ENCODE data around the gene AP3B2.
"Not testable (repeated sequence)": the region's sequence is repeated elsewhere in the genome, so short reads cannot be mapped to it uniquely, and the experiment has no call there.

The AP3B2 gene

GRCh38 chr15:82647045-82647834 is 62.4 kb downstream of the AP3B2 start, which contains the start of gene CPEB1:
CPEB1 (minus strand) TSS chr15:82647363; CDS start chr15:82628459, 18,904 bp downstream.
- H3K27me3 ChIP-seq (ENCODE audit: control insufficient read depth in 1 of 2, insufficient read depth in 2 of 2, low read length in 2 of 2), result peaks cover 0 to 23% of the 10 kb centered on the region in 2 donors
- peaks cover 5% of the 10 kb centered on the region for H3K4me1 ChIP-seq (ENCODE audit: insufficient read depth, low read length)
- no peak within 1 kb of the TSS for H3K27ac ChIP-seq (ENCODE audit: low read depth, low read length)
- H3K9ac ChIP-seq (ENCODE audit: low read length), result no peak within 1 kb of the TSS
- H3K9me3 ChIP-seq (ENCODE audit: low read length), result no peaks in the 10 kb centered on the region
- H3K36me3 ChIP-seq (ENCODE audit: insufficient read depth, low read length), result no peaks in the 10 kb centered on the region
- H3K4me3 ChIP-seq (ENCODE audit: low read depth in 1 of 2, low read length in 2 of 2), result peak within 1 kb of the TSS; percentile 55 to 56

- Histone ChIP-seq H3K36me3 (ENCODE audit: insufficient read depth, low read length) (no peaks in the 10 kb centered on the region), H3K9me3 (ENCODE audit: low read length) (no peaks in the 10 kb centered on the region), H3K4me1 (ENCODE audit: insufficient read depth, low read length) (peaks cover 5% of the 10 kb centered on the region), H3K4me3 (ENCODE audit: low read depth in 1 of 2, low read length in 2 of 2) (peak overlapping the region; percentile 55 to 56), H3K9ac (ENCODE audit: low read length) (no peak overlapping the region), H3K27ac (ENCODE audit: low read depth, low read length) (no peak overlapping the region), H3K27me3 (ENCODE audit: control insufficient read depth in 1 of 2, insufficient read depth in 2 of 2, low read length in 2 of 2) (peaks cover 0 to 23% of the 10 kb centered on the region in 2 donors)
Observed at GRCh38 chr15:82646250-82647044, 63.2 kb downstream of the AP3B2 start.

GRCh38 chr15:82644967-82645852 is 64.5 kb downstream of the AP3B2 start:
- not testable (repeated sequence) for H3K9ac ChIP-seq (ENCODE audit: low read length); H3K9me3 ChIP-seq (ENCODE audit: low read length); H3K4me3 ChIP-seq (ENCODE audit: low read depth in 1 of 2, low read length in 2 of 2); H3K27ac ChIP-seq (ENCODE audit: low read depth, low read length); H3K4me1 ChIP-seq (ENCODE audit: insufficient read depth, low read length); H3K36me3 ChIP-seq (ENCODE audit: insufficient read depth, low read length)
- peaks cover 0 to 23% of the 10 kb centered on the region in 2 donors for H3K27me3 ChIP-seq (ENCODE audit: control insufficient read depth in 1 of 2, insufficient read depth in 2 of 2, low read length in 2 of 2)

GRCh38 chr15:82643992-82644391 is 65.7 kb downstream of the AP3B2 start:
- Histone ChIP-seq H3K27ac (ENCODE audit: low read depth, low read length) (no peak overlapping the region), H3K36me3 (ENCODE audit: insufficient read depth, low read length) (no peaks in the 10 kb centered on the region), H3K9me3 (ENCODE audit: low read length) (no peaks in the 10 kb centered on the region), H3K27me3 (ENCODE audit: control insufficient read depth in 1 of 2, insufficient read depth in 2 of 2, low read length in 2 of 2) (peaks cover 0 to 23% of the 10 kb centered on the region in 2 donors), H3K9ac (ENCODE audit: low read length) (no peak overlapping the region), H3K4me3 (ENCODE audit: low read depth in 1 of 2, low read length in 2 of 2) (no peak overlapping the region), H3K4me1 (ENCODE audit: insufficient read depth, low read length) (peaks cover 5% of the 10 kb centered on the region)

- no peak overlapping the region for H3K9ac ChIP-seq (ENCODE audit: low read length)
- H3K4me1 ChIP-seq (ENCODE audit: insufficient read depth, low read length), result peaks cover 5% of the 10 kb centered on the region
- H3K9me3 ChIP-seq (ENCODE audit: low read length), result no peaks in the 10 kb centered on the region
- no peak overlapping the region for H3K27ac ChIP-seq (ENCODE audit: low read depth, low read length)
- H3K36me3 ChIP-seq (ENCODE audit: insufficient read depth, low read length), result no peaks in the 10 kb centered on the region
- no peak overlapping the region for H3K4me3 ChIP-seq (ENCODE audit: low read depth in 1 of 2, low read length in 2 of 2)
- H3K27me3 ChIP-seq (ENCODE audit: control insufficient read depth in 1 of 2, insufficient read depth in 2 of 2, low read length in 2 of 2), result peaks cover 0 to 15% of the 10 kb centered on the region in 2 donors
Observed at GRCh38 chr15:82642656-82643055, 67.0 kb downstream of the AP3B2 start.

GRCh38 chr15:82641129-82641798 is 68.4 kb downstream of the AP3B2 start:
- Histone ChIP-seq H3K27me3 (ENCODE audit: control insufficient read depth in 1 of 2, insufficient read depth in 2 of 2, low read length in 2 of 2) (peaks cover 0 to 4% of the 10 kb centered on the region in 2 donors), H3K9ac (ENCODE audit: low read length) (no peak overlapping the region)

GRCh38 chr15:82640672-82641071 is 69.0 kb downstream of the AP3B2 start:
- Histone ChIP-seq H3K27ac (ENCODE audit: low read depth, low read length) (no peak overlapping the region), H3K36me3 (ENCODE audit: insufficient read depth, low read length) (no peaks in the 10 kb centered on the region), H3K4me3 (ENCODE audit: low read depth in 1 of 2, low read length in 2 of 2) (no peak overlapping the region), H3K27me3 (ENCODE audit: control insufficient read depth in 1 of 2, insufficient read depth in 2 of 2, low read length in 2 of 2) (no peaks in the 10 kb centered on the region), H3K4me1 (ENCODE audit: insufficient read depth, low read length) (no peaks in the 10 kb centered on the region), H3K9me3 (ENCODE audit: low read length) (no peaks in the 10 kb centered on the region), H3K9ac (ENCODE audit: low read length) (no peak overlapping the region)

More at GRCh38 chr15:82641129-82641798, 68.4 kb downstream of the AP3B2 start:
- H3K4me1 ChIP-seq (ENCODE audit: insufficient read depth, low read length), result peaks cover 4% of the 10 kb centered on the region
- no peak overlapping the region for H3K4me3 ChIP-seq (ENCODE audit: low read depth in 1 of 2, low read length in 2 of 2)
- no peaks in the 10 kb centered on the region for H3K36me3 ChIP-seq (ENCODE audit: insufficient read depth, low read length)
- no peak overlapping the region for H3K27ac ChIP-seq (ENCODE audit: low read depth, low read length)
- no peaks in the 10 kb centered on the region for H3K9me3 ChIP-seq (ENCODE audit: low read length)

- Histone ChIP-seq H3K4me3 (ENCODE audit: low read depth in 1 of 2, low read length in 2 of 2) (no peak overlapping the region), H3K9ac (ENCODE audit: low read length) (no peak overlapping the region), H3K36me3 (ENCODE audit: insufficient read depth, low read length) (no peaks in the 10 kb centered on the region), H3K9me3 (ENCODE audit: low read length) (no peaks in the 10 kb centered on the region), H3K27me3 (ENCODE audit: control insufficient read depth in 1 of 2, insufficient read depth in 2 of 2, low read length in 2 of 2) (no peaks in the 10 kb centered on the region), H3K4me1 (ENCODE audit: insufficient read depth, low read length) (no peaks in the 10 kb centered on the region), H3K27ac (ENCODE audit: low read depth, low read length) (no peak overlapping the region)
Observed at GRCh38 chr15:82635798-82636197, 73.9 kb downstream of the AP3B2 start.

- Histone ChIP-seq H3K9me3 (ENCODE audit: low read length) (no peaks in the 10 kb centered on the region), H3K4me1 (ENCODE audit: insufficient read depth, low read length) (no peaks in the 10 kb centered on the region), H3K27me3 (ENCODE audit: control insufficient read depth in 1 of 2, insufficient read depth in 2 of 2, low read length in 2 of 2) (no peaks in the 10 kb centered on the region), H3K9ac (ENCODE audit: low read length) (no peak overlapping the region), H3K36me3 (ENCODE audit: insufficient read depth, low read length) (no peaks in the 10 kb centered on the region), H3K4me3 (ENCODE audit: low read depth in 1 of 2, low read length in 2 of 2) (no peak overlapping the region), H3K27ac (ENCODE audit: low read depth, low read length) (no peak overlapping the region)
Observed at GRCh38 chr15:82630033-82630432, 79.6 kb downstream of the AP3B2 start.

- no peak overlapping the region for H3K9ac ChIP-seq (ENCODE audit: low read length)
Observed at GRCh38 chr15:82625136-82625535, 84.5 kb downstream of the AP3B2 start.

More at GRCh38 chr15:82625136-82625535, 84.5 kb downstream of the AP3B2 start:
- Histone ChIP-seq H3K4me3 (ENCODE audit: low read depth in 1 of 2, low read length in 2 of 2) (no peak overlapping the region), H3K27ac (ENCODE audit: low read depth, low read length) (no peak overlapping the region), H3K4me1 (ENCODE audit: insufficient read depth, low read length) (no peaks in the 10 kb centered on the region), H3K27me3 (ENCODE audit: control insufficient read depth in 1 of 2, insufficient read depth in 2 of 2, low read length in 2 of 2) (no peaks in the 10 kb centered on the region), H3K9me3 (ENCODE audit: low read length) (no peaks in the 10 kb centered on the region), H3K36me3 (ENCODE audit: insufficient read depth, low read length) (no peaks in the 10 kb centered on the region)

All from muscle layer of colon (tissue), 2 donors.